Erythroblast (primary cell): Measurements from ENCODE around the gene AP1G2.

ENCODE experiments used
- GATA1 ChIP-seq: IDR thresholded peaks from 2 replicates; pipeline ENCODE4 v1.6.1; 2011; ENCODE audit warnings: low read depth, mild to moderate bottlenecking, control low read depth, low read length, moderate library complexity
- POLR2A ChIP-seq: IDR thresholded peaks from 2 replicates; pipeline ENCODE4 v1.6.1; 2011; ENCODE audit warnings: mild to moderate bottlenecking, low read length

GRCh38 chr14:23615856-23616255 lies 48.3 kb upstream of the AP1G2 start:
- TF ChIP-seq POLR2A (no peak), GATA1 (no peak)
